ENCODE measurements around the gene ITPKB.

- TF ChIP-seq TAF1 (IDR thresholded peaks at IDR 0.05; ENCODE audit: low read depth, low read length) (no peak), POLR2A (IDR thresholded peaks at IDR 0.05; ENCODE audit: low read depth, low read length) (no peak), SPI1 (IDR thresholded peaks at IDR 0.05; ENCODE audit: low read depth, low read length) (no peak), POLR2AphosphoS5 (IDR thresholded peaks at IDR 0.05; ENCODE audit: low read depth, low read length) (no peak), POU2F2 (IDR thresholded peaks at IDR 0.05; ENCODE audit: low read depth, low read length) (no peak)
Measured at GRCh38 chr1:226600254-226600653, 138.8 kb downstream of the ITPKB start.

All from GM12891 (cell line).